Measurements from ENCODE around the gene MAFG.

The MAFG gene

GRCh38 chr17:81885869-81886548 lies 41.5 kb downstream of the MAFG start:
- H3K27ac ChIP-seq = peak overlapping the region in 4 of 11 experiments; percentile 7 to 42 (median 18); a peak in 3 of 22 replicates
- H4K20me1 ChIP-seq = peaks cover 16 to 94% (median 77%) of the 10 kb centered on the region in 11 experiments; a peak in 21 of 22 replicates
- H3K4me2 ChIP-seq = peak overlapping the region in 3 of 11 experiments; percentile 15 to 22 (median 15); a peak in 4 of 22 replicates

GRCh38 chr17:81885454-81885853 lies 42.1 kb downstream of the MAFG start:
- no peak overlapping the region for H3K4me3 ChIP-seq
- peak overlapping the region in 3 of 11 experiments; percentile 7 to 42 (median 17); a peak in 3 of 22 replicates for H3K27ac ChIP-seq
- no peak for TF ChIP-seq Cebpa-rat (IDR thresholded peaks at IDR 0.05)
- H3K4me1 ChIP-seq = peaks cover 14 to 46% (median 23%) of the 10 kb centered on the region in 10 experiments
- H3K9ac ChIP-seq = peak overlapping the region in 3 of 11 experiments; percentile 34 to 50 (median 34); a peak in 4 of 22 replicates
- no peak overlapping the region for H3K4me2 ChIP-seq
- H3K36me3 ChIP-seq = peaks cover 94 to 100% (median 100%) of the 10 kb centered on the region in 11 experiments
- H4K20me1 ChIP-seq = peaks cover 16 to 89% (median 73%) of the 10 kb centered on the region in 11 experiments; a peak in 21 of 22 replicates
- H3K9me3 ChIP-seq (replicated peaks in 1 of 11) = no peaks in the 10 kb centered on the region
- no peaks in the 10 kb centered on the region for H3K27me3 ChIP-seq

More at GRCh38 chr17:81885869-81886548, 41.5 kb downstream of the MAFG start:
- TF ChIP-seq Cebpa-rat (IDR thresholded peaks at IDR 0.05) = no peak
- H3K9ac ChIP-seq = peak overlapping the region in 9 of 11 experiments; percentile 9 to 50 (median 33); a peak in 12 of 22 replicates
- H3K36me3 ChIP-seq = peaks cover 91 to 97% (median 96%) of the 10 kb centered on the region in 11 experiments
- H3K4me3 ChIP-seq = no peak overlapping the region
- no peaks in the 10 kb centered on the region for H3K27me3 ChIP-seq
- peaks cover 15 to 47% (median 25%) of the 10 kb centered on the region in 10 experiments for H3K4me1 ChIP-seq
- no peaks in the 10 kb centered on the region for H3K9me3 ChIP-seq (replicated peaks in 1 of 11)

GRCh38 chr17:81884968-81885367 lies 42.6 kb downstream of the MAFG start:
- no peaks in the 10 kb centered on the region for H3K9me3 ChIP-seq (replicated peaks in 1 of 11)
- no peaks in the 10 kb centered on the region for H3K27me3 ChIP-seq
- H4K20me1 ChIP-seq = peaks cover 16 to 89% (median 69%) of the 10 kb centered on the region in 11 experiments; a peak in 21 of 22 replicates
- no peak overlapping the region for H3K4me3 ChIP-seq
- 0 out of 22 replicates have a peak overlapping the region, but pooled peaks of 1 of the 11 experiments have one; percentile 42 for H3K27ac ChIP-seq
- no peak for TF ChIP-seq Cebpa-rat (IDR thresholded peaks at IDR 0.05)
- H3K9ac ChIP-seq = peak overlapping the region in 1 of 11 experiments; percentile 50; a peak in 1 of 22 replicates
- no peak overlapping the region for H3K4me2 ChIP-seq
- peaks cover 9 to 41% (median 19%) of the 10 kb centered on the region in 10 experiments for H3K4me1 ChIP-seq
- H3K36me3 ChIP-seq = peaks cover 96 to 100% (median 100%) of the 10 kb centered on the region in 11 experiments

- TF ChIP-seq Cebpa-rat (IDR thresholded peaks at IDR 0.05) = no peak
- Histone ChIP-seq H4K20me1 (peaks cover 16 to 89% (median 66%) of the 10 kb centered on the region in 11 experiments; a peak in 21 of 22 replicates), H3K27me3 (no peaks in the 10 kb centered on the region), H3K4me3 (no peak overlapping the region), H3K4me1 (peaks cover 4 to 37% (median 14%) of the 10 kb centered on the region in 10 experiments; a peak in 18 of 20 replicates), H3K4me2 (no peak overlapping the region), H3K27ac (no peak overlapping the region), H3K9me3 (replicated peaks in 1 of 11) (no peaks in the 10 kb centered on the region), H3K36me3 (peaks cover 96 to 100% (median 100%) of the 10 kb centered on the region in 11 experiments), H3K9ac (no peak overlapping the region)
These were observed 43.0 kb downstream of the MAFG start for GRCh38 chr17:81884520-81884919.

GRCh38 chr17:81879121-81879520 lies 48.4 kb downstream of the MAFG start:
- Histone ChIP-seq H3K27ac (no peak overlapping the region), H3K27me3 (no peaks in the 10 kb centered on the region), H3K4me2 (no peak overlapping the region), H3K4me3 (no peak overlapping the region), H4K20me1 (peaks cover 0 to 42% (median 15%) of the 10 kb centered on the region in 11 experiments; a peak in 15 of 22 replicates), H3K4me1 (no peaks in the 10 kb centered on the region), H3K36me3 (peaks cover 64 to 79% (median 73%) of the 10 kb centered on the region in 11 experiments), H3K9ac (0 out of 22 replicates have a peak overlapping the region, but pooled peaks of 1 of the 11 experiments have one; percentile 0), H3K9me3 (replicated peaks in 1 of 11) (no peaks in the 10 kb centered on the region)
- no peak for TF ChIP-seq Cebpa-rat (IDR thresholded peaks at IDR 0.05)

GRCh38 chr17:81878294-81878693 lies 49.2 kb downstream of the MAFG start:
- H3K4me3 ChIP-seq = no peak overlapping the region
- H4K20me1 ChIP-seq = peaks cover 0 to 34% (median 8%) of the 10 kb centered on the region in 11 experiments; a peak in 9 of 22 replicates
- peaks cover under 1 to 8% (median 6%) of the 10 kb centered on the region in 10 experiments; a peak in 14 of 20 replicates for H3K4me1 ChIP-seq
- H3K27me3 ChIP-seq = no peaks in the 10 kb centered on the region
- TF ChIP-seq Cebpa-rat (IDR thresholded peaks at IDR 0.05) = no peak
- no peak overlapping the region for H3K9ac ChIP-seq
- H3K9me3 ChIP-seq (replicated peaks in 1 of 11) = no peaks in the 10 kb centered on the region
- H3K27ac ChIP-seq = no peak overlapping the region
- H3K36me3 ChIP-seq = peaks cover 56 to 71% (median 65%) of the 10 kb centered on the region in 11 experiments
- H3K4me2 ChIP-seq = no peak overlapping the region

- peaks cover 8 to 15% (median 13%) of the 10 kb centered on the region in 10 experiments for H3K4me1 ChIP-seq
- H3K9ac ChIP-seq = no peak overlapping the region
- H3K27me3 ChIP-seq = no peaks in the 10 kb centered on the region
- peaks cover 49 to 64% (median 57%) of the 10 kb centered on the region in 11 experiments for H3K36me3 ChIP-seq
- TF ChIP-seq Cebpa-rat (IDR thresholded peaks at IDR 0.05) = no peak
- H3K4me3 ChIP-seq = no peak overlapping the region
- no peaks in the 10 kb centered on the region for H3K9me3 ChIP-seq (replicated peaks in 1 of 11)
- peaks cover 0 to 27% (median 5%) of the 10 kb centered on the region in 11 experiments; a peak in 8 of 22 replicates for H4K20me1 ChIP-seq
- H3K4me2 ChIP-seq = no peak overlapping the region
- H3K27ac ChIP-seq = no peak overlapping the region
These were observed 50.0 kb downstream of the MAFG start for GRCh38 chr17:81877569-81877968.

GRCh38 chr17:81871387-81872230 lies 55.9 kb downstream of the MAFG start:
- peaks cover 38 to 42% (median 41%) of the 10 kb centered on the region in 11 experiments for H4K20me1 ChIP-seq
- peaks cover 41 to 58% (median 53%) of the 10 kb centered on the region in 10 experiments for H3K4me1 ChIP-seq
- peak overlapping the region; percentile 91 to 100 (median 96) for H3K4me2 ChIP-seq
- peak overlapping the region; percentile 95 to 100 (median 100) for H3K9ac ChIP-seq
- H3K9me3 ChIP-seq (replicated peaks in 1 of 11) = no peaks in the 10 kb centered on the region
- H3K27ac ChIP-seq = peak overlapping the region; percentile 96 to 100 (median 100)
- H3K4me3 ChIP-seq = peak overlapping the region; percentile 76 to 99 (median 96)
- no peak for TF ChIP-seq Cebpa-rat (IDR thresholded peaks at IDR 0.05)
- no peaks in the 10 kb centered on the region for H3K27me3 ChIP-seq
- peaks cover 24 to 39% (median 33%) of the 10 kb centered on the region in 11 experiments for H3K36me3 ChIP-seq
